HG03575 (cell line): ENCODE results near the gene DUOX2.
"Not testable (repeated sequence)": the region's sequence is repeated elsewhere in the genome, so short reads cannot be mapped to it uniquely, and the experiment has no call there.

Source experiments
- ATAC-seq: cut with Tn5 transposase; IDR thresholded peaks from one replicate; pipeline ENCODE4 v1.9.1; 2021; ENCODE audit not compliant: unreplicated experiment, insufficient number of reproducible peaks, low FRiP score; ENCODE audit errors: extremely low read depth

DUOX2 gene

DNA sequence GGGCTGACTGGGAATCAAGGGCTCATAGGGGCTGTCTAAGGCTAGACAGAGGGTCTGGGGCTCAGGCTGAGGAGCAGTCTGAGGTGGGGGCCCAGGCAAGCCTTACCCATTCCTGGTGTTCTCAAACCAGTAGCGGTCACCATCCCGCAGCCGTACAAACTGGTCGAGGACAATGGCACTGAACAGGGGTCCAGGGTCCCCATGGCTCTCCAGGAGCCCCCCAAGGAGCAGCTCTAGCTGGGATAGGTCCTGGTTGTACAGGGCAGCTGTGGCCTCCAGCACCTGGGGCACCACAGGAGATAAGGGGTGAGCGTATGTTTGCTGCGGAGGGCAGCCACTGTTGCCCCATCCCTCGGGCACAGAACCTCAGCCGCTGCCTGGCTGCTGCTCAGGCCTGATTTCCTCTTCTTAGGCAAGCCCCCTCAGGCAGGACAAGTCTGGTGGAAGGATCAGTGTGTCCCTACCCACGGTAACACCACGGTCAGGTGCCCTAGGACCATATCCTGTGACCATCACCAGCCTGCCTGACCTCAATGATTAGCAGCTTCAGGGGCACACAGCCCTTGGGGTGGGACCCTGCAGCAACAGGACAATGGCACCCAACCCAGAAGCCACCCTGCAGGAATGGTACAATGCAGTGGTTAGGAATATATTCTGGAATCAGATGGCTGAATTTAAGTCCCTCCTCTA lies 5.9 kb downstream of the DUOX2 start:
- no peak for ATAC-seq

DNA sequence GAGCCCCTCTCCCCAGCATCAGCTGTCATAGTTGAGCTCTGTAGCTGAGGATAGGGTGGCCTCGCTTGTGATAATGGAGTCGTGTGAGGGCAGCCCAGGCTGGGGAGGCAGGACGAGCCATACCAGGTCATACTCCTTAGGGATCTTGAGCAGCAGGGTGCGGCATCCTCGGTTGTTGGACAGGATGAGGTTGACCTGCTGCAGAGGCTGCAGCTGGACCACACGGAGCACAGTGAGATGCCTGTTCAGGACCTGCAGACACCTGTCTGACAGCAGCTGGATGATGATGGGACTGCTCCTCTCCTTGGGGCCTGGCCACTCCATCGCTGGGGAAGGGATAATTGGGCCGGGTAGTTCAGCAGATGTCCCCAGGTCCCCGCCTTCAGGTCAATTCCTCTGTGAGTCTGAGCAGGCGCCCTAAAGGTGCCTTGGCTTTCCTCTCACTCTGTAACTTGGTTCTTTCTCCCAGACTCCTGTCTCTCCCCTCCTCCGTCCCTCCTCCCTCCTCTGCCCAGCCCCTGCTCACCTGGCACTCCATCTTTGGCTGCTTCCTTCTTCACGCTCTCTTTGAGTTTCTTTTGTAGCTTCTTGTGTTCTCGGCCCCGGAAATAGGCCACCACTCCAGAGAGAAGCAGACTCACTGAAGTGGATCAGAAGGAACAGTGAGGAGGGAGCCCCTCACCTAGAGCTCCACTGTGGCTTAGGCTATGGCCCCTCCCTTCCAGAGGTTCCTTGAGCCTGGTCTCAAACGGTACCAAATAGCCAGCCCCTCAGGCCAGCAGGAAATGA lies 7.8 kb downstream of the DUOX2 start:
- no peak for ATAC-seq

DNA sequence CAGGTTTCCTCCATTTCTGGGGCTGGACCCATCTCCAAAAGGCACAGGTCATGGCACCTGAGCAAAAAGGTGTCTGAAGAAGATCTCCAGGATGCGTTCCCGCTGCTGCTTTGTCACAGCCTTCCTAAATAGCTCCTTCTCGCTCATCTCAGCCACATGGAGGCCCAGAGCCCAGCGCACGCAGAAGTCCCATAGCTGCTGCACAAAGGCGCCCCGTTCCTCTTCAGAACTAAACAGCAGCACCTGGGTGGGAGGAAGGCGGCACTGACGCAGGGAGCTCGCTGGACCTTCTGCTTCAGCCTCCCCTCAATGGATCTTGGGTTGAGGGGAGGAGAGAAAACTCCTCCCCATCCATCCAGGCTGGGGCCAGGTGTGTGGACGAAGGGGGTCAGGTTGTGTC lies 8.4 kb downstream of the DUOX2 start:
- no peak for ATAC-seq

DNA sequence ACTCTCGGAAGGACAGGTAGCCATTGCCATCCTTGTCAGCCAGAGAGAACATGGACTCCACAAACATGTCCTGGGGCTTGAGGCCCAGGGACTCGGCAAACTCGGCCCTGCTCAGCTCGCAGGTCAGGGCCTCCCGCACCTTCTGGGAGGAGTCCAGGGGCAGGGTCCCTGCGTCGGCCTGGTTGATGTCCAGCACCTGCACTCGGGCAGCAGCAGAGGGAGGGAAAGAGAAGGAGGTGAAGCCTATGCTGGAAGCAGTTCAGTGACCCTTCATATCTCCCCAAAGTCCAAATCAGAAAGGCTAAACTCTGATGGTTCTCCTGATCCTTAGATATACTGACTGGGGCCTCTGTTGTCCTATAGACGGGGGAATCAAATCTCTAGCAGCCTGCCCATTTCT lies 9.8 kb downstream of the DUOX2 start:
- ATAC-seq = not testable (repeated sequence)

- no peak for ATAC-seq
These were observed 11.7 kb downstream of the DUOX2 start for GRCh38 chr15:45102226-45102625.

GRCh38 chr15:45101749-45102148 lies 12.2 kb downstream of the DUOX2 start:
- no peak for ATAC-seq

DNA sequence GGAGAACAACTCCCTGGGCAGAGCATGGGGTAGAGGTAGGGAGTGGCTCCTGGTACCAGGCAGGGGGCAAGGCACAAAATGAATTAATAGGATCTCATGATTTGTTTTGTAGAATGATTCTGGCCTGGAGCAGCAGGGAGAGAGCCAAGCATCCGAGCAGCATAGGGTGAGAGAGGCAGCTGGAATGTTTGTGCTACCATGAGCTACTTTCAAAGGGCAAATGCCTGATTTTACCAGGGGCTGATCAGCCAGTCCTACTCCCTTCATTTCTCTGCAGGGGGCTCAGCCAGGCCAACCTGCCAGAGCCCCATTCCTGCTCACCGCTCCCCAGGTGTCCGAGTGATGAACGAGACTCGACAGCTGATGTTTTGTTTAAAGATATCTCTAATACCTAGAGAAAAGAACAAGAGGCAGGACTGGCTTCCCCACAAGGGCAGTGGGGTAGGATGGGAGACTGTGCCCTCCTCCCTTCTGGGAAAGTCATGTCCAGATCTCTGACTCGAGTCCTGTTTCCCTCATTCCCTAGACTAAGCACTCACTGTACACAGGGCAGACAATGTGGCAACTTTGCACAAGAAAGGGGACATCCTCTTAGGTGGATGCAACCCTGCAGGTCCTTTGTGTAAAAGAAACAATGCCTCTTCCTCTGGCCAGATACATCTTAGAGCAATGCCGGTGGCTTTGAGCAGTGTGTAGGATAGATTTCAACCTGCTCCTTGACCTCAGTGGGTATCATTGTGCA lies 12.9 kb downstream of the DUOX2 start:
- ATAC-seq = no peak

GRCh38 chr15:45099549-45100165 lies 14.3 kb downstream of the DUOX2 start:
- no peak for ATAC-seq

DNA sequence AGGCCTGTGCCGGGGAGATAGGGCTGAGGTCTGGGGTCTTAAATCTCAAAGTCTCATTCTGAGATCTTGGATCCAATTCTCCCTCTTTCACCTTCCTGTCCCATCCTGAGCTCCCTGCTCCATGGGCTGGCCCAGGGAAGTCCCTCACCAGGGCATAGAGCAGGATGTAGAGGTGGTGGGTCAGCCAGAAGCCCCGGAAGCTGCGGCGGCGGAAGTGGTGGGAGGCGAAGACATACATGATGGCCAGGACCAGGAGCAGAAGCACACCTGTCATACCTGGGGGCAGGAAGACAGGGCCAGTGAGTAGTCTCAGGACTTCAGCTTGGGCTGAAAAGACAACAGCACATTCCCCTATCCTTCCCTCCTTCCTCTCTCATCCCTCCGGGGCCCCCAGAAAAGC lies 16.5 kb downstream of the DUOX2 start:
- no peak for ATAC-seq

- ATAC-seq = no peak
These were observed 18.3 kb downstream of the DUOX2 start for GRCh38 chr15:45095661-45096060.

- ATAC-seq = no peak
These were observed 19.6 kb downstream of the DUOX2 start for GRCh38 chr15:45094358-45094730.

DNA sequence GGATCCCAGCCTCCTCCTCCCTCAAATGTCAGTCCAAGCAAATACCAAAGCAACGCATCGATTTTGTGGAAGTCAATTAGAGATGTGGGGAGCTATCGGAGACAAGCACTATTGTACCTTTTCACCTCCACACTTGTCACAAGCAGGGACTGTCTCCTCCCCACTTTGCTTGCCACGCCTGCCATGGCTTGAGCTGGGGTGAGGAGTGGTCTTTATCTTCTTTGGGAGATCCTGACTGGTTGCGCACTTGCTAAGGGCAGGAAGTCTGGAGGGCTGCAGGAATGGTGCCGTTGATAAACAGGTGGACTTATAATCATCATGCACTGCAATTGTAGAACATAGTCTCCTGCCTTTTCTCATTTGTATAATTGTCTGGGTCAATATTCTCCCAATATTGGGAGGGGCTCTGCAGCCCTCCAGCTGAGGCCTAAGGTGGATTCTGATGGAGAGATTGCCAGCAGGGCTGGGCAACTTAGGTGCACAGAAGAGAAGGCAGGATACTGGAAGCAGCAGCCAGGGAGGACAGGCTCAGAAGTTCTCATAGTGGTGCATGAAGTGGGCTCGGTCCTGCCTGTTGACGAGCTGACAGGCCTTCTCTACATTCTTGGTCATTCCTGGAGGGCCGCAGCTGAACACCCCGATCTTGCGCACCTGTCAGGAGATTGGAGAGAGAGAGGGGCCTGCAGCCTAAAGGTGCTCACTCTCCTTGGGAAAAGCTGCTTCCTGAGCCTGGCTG lies 20.2 kb downstream of the DUOX2 start:
- no peak for ATAC-seq

- ATAC-seq = no peak
These were observed 21.0 kb downstream of the DUOX2 start for GRCh38 chr15:45093013-45093412.

- no peak for ATAC-seq
These were observed 22.4 kb downstream of the DUOX2 start for GRCh38 chr15:45091576-45091975.

DNA sequence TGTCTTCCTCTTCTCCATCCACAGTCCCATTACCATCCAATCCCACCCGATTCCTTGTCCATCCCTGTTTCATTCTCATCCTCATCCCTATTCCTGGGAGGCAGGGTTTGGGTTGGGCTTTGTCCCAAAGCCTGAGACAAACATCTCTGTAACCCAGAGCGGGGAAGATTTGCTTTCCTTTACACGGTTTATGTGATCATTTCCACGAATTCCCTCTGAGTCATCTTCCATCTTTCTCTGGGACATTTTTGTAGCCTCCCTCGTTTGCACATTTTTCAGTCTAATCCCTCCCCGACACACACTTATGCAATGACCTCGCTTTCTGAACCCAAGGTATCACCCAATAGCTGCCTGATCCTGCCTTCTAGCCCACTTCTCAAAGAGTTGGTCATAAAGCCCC lies 22.8 kb downstream of the DUOX2 start:
- no peak for ATAC-seq

DNA sequence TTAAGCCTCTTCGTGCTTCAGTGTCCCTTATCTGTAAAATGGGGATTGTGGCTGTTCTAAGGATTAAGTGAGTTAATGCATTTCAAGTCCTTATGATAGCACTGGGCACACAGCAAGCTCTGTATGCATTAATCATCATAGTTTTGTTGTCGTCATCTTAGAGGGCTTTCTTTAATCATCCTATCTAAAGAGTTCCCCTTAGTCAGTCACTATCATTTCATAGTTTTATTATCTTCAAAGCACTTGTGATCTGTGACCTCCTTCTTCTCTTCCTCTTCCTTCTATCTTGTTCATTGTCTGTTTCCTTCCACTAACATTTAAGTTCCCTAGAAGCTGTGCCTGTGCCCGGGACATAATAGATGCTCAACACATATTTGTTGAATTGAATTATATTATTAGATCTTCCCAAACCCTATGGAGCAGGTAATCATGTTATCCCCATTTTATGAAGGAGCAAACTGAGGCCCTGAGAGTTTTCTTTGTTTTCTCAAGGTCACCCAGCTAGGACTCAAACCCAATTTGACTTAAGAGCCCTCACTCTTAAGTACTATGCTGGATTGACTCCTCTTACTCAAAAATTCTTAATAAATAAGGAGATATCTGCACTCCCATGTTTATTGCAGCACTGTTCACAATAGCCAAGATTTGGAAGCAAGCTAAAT lies 24.1 kb downstream of the DUOX2 start:
- no peak for ATAC-seq

DNA sequence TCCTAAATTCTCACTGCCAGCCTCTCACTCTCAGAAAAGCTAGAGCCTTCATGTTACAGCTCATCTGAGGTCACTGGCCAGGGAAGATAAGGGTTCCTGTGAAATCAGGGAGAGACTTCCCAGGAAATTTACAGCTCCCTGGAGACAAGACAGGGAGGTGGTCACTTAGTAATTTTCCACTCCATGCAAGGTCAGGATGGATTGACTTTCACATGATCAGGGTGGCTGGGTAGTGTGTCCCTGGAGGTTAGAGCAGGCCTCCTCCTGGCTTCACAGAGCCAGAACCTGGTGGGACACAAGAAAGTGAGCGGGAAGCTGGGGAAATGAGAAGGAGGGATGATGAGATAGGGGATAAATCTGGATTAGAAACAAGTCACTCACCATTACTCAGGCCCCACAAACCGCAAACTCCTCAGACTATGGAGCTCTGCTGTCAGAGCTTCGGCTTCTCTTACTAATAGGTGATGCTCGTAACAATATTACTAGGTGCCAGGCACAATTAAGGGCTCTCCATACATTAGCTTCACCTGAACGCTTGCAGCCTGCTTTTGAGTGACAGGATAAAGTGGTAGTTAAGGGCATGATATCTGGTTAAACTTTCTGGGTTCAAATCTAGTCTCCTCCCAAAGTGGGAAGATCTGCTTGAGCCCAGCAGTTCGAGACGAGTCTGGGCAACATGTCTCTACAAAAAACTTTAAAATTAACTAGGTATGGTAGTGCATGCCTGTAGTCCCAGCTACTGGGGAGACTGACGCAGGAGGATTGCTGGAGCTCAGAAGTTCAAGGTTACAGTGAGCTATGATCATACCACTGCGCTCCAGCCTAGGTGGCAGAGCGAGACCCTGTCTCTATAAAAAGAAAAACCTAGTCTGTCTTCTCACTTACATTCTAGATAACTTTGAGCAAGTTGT lies 24.9 kb downstream of the DUOX2 start:
- no peak for ATAC-seq

GRCh38 chr15:45087513-45087912 lies 26.5 kb downstream of the DUOX2 start:
- ATAC-seq = no peak
